Adrenal gland (tissue), 5 donors: ENCODE measurements around the gene MEGF11.

Experiments used
- CTCF ChIP-seq, 6 experiments: fragments of 450-650 bp in 4 of 6; fragments of 200-600 bp in 2 of 6; sonication (generic) in 1 of 6; IDR thresholded peaks; 1 replicate in 5 of 6; 2 replicates in 1 of 6; pipeline versions ENCODE4 v1.5.1 to v1.8.0; 2016 to 2021; ENCODE audit warnings: antibody characterized with exemption in 6 of 6, mild to moderate bottlenecking in 2 of 6, moderate library complexity in 1 of 6
- POLR2A ChIP-seq, 2 donors: fragments of 450-650 bp; IDR thresholded peaks; one replicate each; pipeline ENCODE4 v1.6.1; 2017; ENCODE audit warnings: antibody characterized with exemption in 2 of 2, mild to moderate bottlenecking in 2 of 2, moderate library complexity in 1 of 2
- donor health status: DM: no; HTN: no; CAD: no.

GRCh38 chr15:65920825-65921309, 332.7 kb downstream of the MEGF11 start:
- TF ChIP-seq CTCF (IDR thresholded peaks at IDR 0.05) (no peak), POLR2A (IDR thresholded peaks at IDR 0.05) (no peak)
